NB4 (cell line): ENCODE measurements around the gene ATP9B.

Experiments used
- CTCF ChIP-seq: IDR thresholded peaks from one replicate; pipeline ENCODE4 v1.5.1; 2012; ENCODE audit warnings: low read depth, low read length
- POLR2A ChIP-seq: IDR thresholded peaks from 2 replicates; pipeline ENCODE4 v1.6.1; 2011; ENCODE audit warnings: mild to moderate bottlenecking; ENCODE audit not compliant: insufficient read length; ENCODE audit errors: extremely low read depth

GRCh38 chr18:79049506-79049905 is 19.7 kb upstream of the ATP9B start:
- no peak for TF ChIP-seq CTCF
- no peak for TF ChIP-seq POLR2A
